BE2C (cell line): Measurements from ENCODE around the gene CD2.

ENCODE experiments used
- DNase-seq: peaks from one replicate; pipeline ENCODE4 v3.0.0-alpha.2; 2020
- H3K27me3 ChIP-seq: fragments of 250-450 bp; sonication (Bioruptor Pico); 2 replicates; pipeline ENCODE4 v1.5.1; 2020; ENCODE audit warnings: mild to moderate bottlenecking
- H3K36me3 ChIP-seq: fragments of 250-450 bp; sonication (Bioruptor Pico); 2 replicates; pipeline ENCODE4 v1.5.1; 2020; ENCODE audit warnings: mild to moderate bottlenecking
- H3K4me1 ChIP-seq: fragments of 250-450 bp; sonication (Bioruptor Pico); 2 replicates; pipeline ENCODE4 v1.5.1; 2020
- H3K4me3 ChIP-seq: 2 replicates; pipeline ENCODE4 v1.5.1; 2011; ENCODE audit warnings: low read depth, low read length
- H3K9me3 ChIP-seq: fragments of 250-450 bp; sonication (Bioruptor Pico); 2 replicates; pipeline ENCODE4 v1.5.1; 2020
- CTCF ChIP-seq: IDR thresholded peaks from 2 replicates; pipeline ENCODE4 v1.5.1; 2012; ENCODE audit warnings: mild to moderate bottlenecking, low read depth, low read length

Gene CD2

GRCh38 chr1:116725798-116726197, 28.4 kb upstream of the CD2 start:
- H3K36me3 ChIP-seq: no peaks in the 10 kb centered on the region
- DNase-seq: no peak
- no peak overlapping the region for H3K4me3 ChIP-seq
- no peaks in the 10 kb centered on the region for H3K4me1 ChIP-seq
- H3K9me3 ChIP-seq: no peaks in the 10 kb centered on the region
- H3K27me3 ChIP-seq: no peaks in the 10 kb centered on the region
- no peak for TF ChIP-seq CTCF

GRCh38 chr1:116726872-116727820, 27.1 kb upstream of the CD2 start:
- no peak overlapping the region for H3K4me3 ChIP-seq
- no peaks in the 10 kb centered on the region for H3K9me3 ChIP-seq
- no peak for TF ChIP-seq CTCF
- H3K27me3 ChIP-seq: no peaks in the 10 kb centered on the region
- no peaks in the 10 kb centered on the region for H3K36me3 ChIP-seq
- DNase-seq: no peak
- no peaks in the 10 kb centered on the region for H3K4me1 ChIP-seq

- Histone ChIP-seq H3K27me3 (no peaks in the 10 kb centered on the region), H3K4me3 (no peak overlapping the region), H3K4me1 (no peaks in the 10 kb centered on the region), H3K9me3 (no peaks in the 10 kb centered on the region), H3K36me3 (no peaks in the 10 kb centered on the region)
- TF ChIP-seq CTCF: no peak
- no peak for DNase-seq
Measured at GRCh38 chr1:116731439-116731838, 22.8 kb upstream of the CD2 start.

- Histone ChIP-seq H3K4me3 (no peak overlapping the region), H3K27me3 (no peaks in the 10 kb centered on the region), H3K36me3 (no peaks in the 10 kb centered on the region), H3K4me1 (no peaks in the 10 kb centered on the region), H3K9me3 (no peaks in the 10 kb centered on the region)
- TF ChIP-seq CTCF: no peak
- no peak for DNase-seq
Measured at GRCh38 chr1:116732726-116733125, 21.5 kb upstream of the CD2 start.

- H3K9me3 ChIP-seq: no peaks in the 10 kb centered on the region
- no peak for DNase-seq
- H3K4me1 ChIP-seq: no peaks in the 10 kb centered on the region
- H3K36me3 ChIP-seq: no peaks in the 10 kb centered on the region
- no peak for TF ChIP-seq CTCF
- H3K4me3 ChIP-seq: no peak overlapping the region
- H3K27me3 ChIP-seq: no peaks in the 10 kb centered on the region
Measured at GRCh38 chr1:116733476-116734365, 20.5 kb upstream of the CD2 start.
